NCI-H345 (cell line): Measurements from ENCODE around the gene TTC23L.
"Not testable (repeated sequence)": the region's sequence is repeated elsewhere in the genome, so short reads cannot be mapped to it uniquely, and the experiment has no call there.

ENCODE experiments used
- DNase-seq: peaks from one replicate; lab custom pipeline; 2025; lab: John Stamatoyannopoulos, UW

Gene TTC23L, protein sequence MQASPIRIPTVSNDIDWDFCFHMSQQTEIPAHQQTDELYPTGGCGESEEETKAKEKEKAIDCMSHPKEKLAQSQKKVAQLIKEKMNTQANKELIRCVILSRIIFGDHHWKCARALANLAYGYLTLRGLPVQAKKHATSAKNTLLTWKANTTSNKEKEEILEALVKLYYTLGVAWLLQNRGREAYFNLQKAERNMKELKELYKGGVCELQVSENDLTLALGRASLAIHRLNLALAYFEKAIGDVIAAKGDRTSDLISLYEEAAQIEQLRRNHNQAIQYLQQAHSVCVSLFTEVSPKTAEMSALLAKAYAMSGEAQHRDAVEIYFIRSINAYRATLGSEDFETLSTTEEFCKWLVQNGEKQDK

DNA sequence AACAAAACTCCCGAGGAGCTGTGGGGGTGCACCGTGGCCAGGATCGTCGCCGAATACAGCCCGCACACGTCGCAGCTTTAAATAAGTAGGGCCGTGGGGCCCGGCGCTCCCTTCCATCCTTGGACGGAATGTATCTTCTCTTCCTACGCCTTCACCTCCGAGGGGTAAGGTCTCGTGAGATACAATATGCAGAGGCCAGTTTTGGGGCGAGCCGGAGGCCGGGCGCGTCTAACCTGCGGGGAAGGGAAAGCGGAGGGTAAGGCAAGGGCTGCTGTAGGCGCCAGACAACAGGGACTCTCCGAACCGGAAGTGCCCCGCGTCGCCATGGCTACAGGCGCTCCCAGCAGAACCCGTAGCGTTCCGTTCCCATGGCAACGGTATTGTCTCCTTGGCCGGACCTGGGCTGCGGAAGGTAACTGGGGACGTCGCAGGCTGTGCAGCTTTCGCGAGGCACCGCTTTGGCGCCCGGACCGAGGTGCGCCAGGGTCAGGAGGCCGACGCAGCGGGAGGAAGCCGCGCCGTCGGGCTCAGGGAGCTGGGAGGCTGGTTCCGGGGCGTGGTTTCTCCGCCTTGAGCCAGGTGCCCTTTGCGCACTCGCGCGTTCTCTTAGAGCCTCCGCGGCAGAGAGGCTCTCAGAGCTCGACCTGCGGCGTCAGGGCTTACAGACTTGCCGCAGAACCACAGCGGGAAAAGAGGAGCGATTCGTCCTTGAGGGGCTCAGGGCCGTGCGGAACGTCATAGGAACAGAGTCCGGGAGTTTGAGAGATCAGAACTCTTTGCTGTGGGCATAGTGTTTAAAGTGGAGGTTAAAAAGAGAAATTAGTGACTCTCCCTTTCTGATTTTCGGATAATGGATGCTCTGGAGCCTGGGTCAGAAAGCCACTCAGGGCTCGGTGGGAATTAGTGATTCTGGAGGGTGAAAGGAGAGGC is at the start of gene TTC23L:
TTC23L (plus strand) TSS at position 380 of the 930 bp plus-strand sequence. CDS start 1,508 bp downstream, outside the sequence.
- peak; percentile 95 for DNase-seq

DNA sequence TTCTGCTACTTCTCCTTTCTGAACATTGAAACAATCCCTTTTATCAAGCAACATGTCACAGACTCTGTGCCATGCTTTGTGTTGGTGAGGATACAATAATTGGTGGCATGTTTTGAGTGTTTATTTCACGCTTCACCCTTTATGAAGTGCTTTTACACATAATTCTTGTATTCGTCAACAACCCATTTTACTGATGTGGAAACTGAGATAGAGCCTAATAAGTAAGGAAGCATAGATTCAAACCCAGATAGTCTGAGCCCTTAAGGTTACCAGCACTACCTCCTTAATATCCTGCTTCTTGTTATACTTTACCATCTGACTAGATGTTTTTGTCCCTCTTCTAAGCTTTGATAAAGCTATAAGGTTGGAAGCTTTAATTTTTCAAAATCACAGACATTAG is 49.3 kb upstream of the TTC23L start:
- no peak for DNase-seq

DNA sequence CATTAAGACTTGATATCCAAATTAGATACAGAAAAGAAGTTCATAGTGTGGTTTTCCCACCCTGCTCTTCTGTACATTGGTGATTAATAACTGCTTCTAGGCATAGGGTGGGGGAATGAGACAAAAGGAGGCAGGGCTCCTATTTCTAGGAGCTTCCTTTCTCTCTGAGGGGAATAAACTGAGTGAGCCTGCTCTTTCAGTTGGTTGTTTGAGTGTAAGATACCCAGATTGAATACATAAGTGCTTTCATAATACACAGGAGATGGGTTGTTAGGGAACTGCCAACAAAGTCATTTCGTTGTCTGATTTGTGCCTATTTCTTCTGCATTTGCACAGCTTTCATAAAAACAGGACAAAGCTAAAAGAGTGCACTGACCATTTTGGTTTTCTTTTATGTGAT is 48.9 kb upstream of the TTC23L start:
- DNase-seq = no peak

DNA sequence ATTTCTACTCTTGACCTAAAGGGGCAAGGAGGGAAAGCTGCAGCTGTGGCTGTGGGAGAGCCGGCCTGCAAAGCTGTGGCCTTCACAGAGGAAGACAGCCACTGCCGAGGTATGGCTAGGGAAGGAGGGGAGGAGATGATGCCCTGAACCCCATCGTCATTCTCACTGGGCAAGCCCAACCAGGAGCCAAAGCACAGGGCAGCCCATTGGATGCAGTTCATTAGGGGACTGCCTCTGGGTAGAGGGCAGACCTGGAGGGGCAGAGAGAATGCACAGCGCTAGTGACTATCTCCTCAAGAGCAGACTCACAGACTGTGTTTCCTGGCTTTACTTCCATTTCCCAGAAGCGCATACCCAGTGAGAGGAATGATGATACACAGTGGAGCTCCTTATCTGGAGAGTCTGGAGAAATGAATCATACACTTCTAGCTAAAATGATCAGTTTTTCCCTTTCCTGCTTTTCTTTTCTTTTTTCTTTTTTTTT is 47.2 kb upstream of the TTC23L start:
- no peak for DNase-seq

DNA sequence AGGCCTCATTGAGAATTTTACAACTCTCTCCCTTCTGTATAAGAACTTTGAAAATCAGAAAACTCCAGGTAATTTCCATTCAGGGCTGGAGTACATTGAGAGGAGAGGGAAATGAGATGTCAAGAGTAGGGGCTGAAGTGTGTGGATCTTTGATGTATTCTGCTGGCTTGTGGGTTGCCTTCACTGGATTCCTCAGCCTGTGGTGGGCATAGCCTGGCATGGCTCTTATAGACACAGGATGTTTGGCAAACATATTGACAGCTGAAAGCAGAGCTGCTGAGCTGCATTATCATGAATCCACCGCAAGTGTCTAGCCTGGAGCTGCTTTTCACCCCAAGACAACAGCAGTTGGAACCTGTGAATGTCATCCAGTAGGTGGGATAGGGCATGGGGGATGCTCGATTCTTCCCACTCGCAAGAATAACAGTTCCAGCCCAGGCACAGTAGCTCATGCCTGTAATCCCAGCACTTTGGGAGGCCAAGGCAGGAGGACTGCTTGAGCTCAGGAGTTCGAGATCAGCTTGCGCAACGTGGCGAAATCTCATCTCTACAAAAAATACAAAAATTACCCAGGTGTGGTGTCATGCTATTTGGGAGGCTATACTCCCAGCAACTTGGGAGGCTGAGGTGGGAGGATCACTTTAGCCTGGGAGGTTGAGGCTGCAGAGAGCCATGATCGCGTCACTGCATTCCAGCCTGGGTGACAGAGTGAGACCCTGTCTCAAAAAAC is 36.0 kb upstream of the TTC23L start:
- no peak for DNase-seq

DNA sequence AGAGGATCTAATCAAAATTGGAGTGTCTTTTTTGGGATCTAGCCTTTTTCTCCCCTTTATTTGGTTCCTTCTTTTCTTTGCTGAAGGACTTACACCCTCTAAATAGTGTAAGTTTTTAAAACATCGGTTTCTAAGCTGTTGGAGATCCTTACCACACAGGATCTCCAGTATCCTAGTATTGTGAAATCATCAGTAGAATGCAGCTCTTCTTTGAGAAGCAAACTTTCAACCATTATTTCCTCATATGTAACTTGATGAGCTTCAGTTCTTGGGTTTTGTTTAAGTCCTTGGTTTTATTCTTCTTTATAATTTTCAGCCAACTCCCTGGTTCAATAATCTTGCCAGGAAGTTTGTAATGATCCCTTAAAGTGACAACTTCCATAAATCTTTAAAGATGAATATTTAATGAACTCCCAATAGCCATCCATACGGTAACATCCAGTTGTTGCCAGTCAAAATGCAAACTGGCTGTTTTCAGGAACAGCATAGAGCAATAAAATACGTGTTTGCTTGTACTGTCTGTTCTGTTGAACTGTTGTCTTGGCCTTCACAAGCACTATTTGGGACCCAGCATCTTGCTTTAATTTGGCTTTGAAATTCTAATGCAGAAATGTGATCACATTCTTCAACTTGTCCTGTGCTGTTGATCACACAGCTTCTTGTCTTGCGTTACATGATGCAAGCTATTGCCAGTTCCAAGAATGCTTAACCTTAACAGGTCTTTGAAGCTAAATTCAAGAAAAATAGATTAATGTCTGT is 34.8 kb upstream of the TTC23L start:
- no peak for DNase-seq

DNA sequence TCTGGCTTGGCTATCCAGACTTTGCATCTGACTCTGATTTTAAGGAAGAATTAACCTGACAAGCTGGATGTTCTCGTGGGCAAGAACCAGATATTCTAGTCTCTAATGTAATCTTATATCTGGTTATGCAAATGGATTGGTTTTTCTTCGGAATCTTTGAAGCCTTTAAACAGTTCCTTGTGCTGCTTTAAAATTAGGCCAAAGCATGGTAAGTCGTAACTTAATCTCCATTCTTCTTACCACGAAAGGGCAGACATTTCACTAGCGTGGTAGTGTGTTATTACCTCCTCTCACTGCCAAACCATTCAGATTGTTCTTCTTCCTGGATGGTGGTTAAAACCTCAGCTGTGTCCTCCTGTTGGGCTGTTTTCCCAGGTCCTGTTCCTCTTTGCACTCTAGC is 34.1 kb upstream of the TTC23L start:
- DNase-seq = no peak

DNA sequence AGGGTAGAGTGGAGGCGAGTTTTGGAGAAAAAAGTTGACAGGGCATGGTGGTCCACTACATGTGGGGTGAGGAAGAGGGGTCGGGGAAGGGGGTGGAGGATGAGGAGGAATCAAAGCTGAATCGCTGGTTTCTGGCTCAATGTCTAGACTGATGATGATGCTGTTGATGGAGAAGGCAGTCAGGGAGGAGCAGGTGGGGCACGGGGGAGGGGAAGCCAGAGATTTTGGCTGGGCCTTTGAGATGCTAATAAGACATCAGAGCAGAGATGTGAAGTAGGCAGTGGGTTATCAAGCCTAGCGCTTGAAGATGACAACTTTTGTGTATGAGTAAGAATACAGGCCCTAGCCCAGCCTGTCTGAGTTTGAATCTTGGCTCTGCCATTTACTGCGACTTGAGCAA is 32.4 kb upstream of the TTC23L start:
- DNase-seq = no peak

DNA sequence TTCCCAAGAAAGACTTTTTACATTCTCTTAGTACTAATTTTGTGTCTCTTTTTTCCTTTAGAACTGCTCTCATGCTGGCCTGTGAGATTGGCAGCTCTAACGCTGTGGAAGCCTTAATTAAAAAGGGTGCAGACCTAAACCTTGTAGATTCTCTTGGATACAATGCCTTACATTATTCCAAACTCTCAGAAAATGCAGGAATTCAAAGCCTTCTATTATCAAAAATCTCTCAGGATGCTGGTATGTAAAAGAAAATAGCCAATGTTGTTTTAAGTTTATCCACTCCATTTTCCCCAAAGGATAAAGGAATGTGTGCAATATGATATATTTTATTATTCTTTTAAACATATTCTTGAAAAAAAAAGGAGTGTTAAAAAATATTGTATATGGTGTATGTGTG is 27.3 kb upstream of the TTC23L start:
- DNase-seq = no peak

DNA sequence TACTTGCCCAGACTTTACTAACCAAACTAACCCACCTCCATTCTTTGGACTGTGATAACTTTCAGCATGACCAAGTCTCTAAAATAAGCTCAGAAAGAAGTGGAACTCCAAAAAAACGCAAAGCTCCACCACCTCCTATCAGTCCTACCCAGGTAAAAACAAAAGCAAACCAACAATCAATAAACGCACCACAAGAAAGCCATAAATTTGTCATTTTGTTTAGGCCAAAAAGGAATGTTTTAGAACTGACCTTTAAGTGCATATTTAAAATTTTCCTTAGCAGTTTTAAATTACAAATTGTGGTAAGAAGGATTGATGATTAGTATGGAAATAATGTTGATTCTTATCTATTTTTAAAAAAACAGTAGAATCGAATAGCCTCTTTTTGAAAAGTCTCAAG is 25.5 kb upstream of the TTC23L start:
- no peak for DNase-seq

DNA sequence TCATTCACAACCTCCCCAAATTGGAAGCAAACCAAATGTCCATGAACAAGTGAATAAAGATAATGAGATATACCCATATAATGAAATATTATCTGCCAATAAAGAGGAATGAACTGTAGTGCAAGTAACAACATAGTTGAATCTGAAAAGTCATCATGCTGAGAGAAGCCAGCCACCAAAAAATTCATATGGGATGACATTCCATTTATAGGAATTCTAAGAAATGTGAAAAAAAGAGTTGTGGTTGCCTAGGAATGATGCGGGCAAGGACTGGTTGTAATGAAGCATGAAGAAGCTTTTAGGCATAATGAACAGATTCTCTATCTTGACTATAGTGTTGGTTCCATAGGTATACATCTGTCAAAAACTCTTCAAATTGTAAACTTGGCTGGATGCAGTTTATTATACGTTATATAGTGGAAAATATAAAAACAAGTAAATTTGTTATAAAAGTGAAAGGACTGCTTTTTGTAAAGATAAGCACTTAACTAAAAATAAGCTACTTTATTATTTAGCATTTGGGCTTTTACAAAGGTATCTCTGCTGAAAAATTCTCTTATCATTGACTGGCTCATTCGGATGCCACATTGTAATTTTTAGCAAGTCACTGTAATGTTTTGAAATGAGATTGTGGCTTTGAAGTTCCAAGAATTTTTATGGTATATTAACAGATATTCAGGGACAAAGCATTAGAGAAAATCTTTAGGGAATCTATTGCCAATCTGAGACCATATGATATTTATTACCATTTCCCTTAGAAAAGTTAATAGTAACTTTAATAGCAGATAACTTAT is 21.2 kb upstream of the TTC23L start:
- no peak for DNase-seq

DNA sequence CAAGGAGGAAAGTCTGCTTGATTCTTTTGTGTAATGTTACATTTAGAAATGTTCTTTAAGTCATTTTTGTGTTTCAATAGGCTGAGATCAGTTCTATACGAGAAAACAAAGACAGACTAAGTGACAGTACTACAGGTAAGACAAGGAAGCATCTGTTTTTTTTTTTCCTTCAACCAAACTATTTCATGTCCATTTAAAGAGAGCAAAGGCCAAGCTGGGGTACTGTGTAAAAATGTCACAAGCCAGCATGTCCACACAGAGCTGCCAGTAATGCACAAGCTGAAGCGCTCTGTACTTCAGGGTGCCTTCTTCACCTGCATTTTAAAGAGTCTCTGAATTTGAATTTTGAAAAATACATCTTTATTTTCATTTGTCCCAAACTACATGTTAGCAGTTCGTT is 20.2 kb upstream of the TTC23L start:
- no peak for DNase-seq

DNA sequence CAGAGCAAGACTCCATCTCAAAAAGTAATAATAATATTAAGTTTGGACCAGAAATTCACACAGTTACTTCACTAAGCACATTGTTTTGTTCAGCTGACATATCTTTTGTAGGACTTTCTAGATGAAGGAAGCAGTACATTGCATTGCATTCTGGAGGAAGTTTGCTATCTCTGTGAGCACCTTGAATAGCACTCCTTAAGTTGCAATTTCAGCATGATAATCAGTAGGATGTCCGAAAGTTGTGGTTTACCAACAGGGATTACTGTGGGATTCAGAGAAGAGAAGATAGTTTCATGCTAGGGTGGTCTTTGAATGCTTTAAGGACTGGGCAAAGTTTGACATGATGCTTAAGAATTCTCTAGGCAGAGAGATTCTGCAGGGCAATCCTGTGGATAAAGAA is 18.4 kb upstream of the TTC23L start:
- DNase-seq = no peak

DNA sequence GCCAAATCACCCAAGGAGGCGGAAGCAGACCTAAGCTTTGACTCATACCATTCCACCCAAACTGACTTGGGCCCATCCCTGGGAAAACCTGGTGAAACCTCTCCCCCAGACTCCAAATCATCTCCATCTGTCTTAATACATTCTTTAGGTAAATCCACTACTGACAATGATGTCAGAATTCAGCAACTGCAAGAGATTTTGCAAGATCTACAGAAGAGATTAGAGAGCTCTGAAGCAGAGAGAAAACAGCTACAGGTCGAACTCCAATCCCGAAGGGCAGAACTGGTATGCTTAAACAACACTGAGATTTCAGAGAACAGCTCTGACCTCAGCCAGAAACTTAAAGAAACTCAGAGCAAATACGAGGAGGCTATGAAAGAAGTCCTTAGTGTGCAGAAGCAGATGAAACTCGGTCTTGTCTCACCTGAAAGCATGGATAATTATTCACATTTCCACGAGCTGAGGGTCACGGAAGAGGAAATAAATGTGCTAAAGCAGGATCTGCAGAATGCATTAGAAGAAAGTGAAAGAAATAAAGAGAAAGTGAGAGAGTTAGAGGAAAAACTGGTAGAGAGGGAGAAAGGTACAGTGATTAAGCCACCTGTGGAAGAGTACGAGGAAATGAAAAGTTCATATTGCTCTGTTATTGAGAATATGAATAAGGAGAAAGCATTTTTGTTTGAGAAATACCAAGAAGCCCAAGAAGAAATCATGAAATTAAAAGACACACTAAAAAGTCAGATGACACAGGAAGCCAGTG is 15.8 kb upstream of the TTC23L start:
- no peak for DNase-seq

DNA sequence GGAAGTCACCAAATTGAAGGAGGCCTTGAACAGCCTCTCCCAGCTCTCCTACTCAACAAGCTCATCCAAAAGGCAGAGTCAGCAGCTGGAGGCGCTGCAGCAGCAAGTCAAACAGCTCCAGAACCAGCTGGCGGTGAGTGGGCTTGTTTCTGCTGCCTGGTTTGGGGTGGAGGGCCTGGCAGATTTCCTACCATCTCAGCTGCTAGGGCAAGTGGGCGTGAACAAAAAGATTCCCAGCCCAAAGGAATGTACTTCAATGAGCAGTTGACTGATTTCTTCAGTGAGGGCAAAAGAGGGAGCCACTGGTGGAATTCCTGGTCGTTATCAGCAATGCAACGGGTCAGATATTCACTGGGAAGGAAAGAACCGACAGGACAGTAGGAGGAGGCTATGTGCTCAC is 12.6 kb upstream of the TTC23L start:
- DNase-seq = no peak

DNA sequence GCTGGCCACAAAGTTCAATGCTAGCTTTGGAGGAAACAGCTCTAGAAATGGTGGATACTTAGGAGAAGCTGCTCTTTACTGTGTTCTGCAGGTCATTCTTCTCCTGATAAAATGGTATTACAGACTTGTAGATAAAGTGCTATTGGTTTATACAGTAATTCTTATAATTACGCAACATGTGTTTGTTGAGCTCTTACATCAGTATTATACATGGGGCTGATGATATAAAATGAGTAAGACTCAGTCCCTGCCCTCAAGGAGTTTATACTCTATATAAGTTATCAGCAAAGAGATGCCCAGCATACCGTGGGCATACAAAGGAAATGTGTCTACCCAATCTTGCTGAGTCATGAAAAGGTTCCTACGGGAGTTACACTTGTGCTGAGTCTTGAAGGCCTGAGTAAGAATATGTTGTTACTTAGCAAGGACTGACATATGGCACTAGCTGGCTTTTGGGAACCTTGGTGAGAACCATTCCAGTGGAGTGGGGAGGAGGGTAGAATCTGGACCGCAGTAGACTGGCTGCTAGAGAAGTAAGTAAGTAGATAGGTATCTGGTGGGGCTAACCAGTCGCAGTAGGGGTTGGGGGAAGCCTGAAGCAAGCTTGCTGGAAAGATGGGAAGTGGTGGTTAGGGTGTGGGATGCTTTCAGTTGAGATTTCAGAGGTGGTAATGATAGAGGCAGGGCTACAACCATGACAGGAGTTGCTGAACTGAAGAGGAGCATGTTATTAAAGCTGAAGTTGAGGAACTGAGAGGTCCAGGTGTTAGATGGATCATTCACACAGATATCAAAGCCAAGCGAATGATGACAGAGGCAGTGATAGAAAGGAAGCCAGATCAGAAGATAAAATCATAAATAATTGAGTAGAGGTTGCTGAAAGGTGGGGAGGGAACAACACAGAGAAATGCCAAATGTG is 11.1 kb upstream of the TTC23L start:
- no peak for DNase-seq

DNA sequence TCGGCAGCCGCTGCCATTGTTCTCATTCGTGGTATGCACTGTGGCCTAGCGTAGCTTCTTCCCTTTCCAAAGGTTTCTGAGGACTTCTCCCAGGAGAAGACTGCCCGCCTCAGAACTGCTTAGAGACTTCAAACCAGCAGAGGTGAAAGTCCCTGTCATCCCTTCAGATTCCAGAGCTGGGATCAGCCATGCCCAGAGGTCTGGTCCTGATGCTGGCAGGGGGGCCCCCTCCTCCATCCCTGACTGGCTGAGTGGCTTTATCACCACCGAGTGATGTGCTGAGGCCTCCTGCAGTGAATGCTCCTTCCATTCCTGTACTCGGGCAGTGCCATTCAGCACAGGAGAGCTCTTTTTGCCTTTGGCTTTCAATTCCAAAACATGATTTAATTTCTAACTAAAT is 8.1 kb upstream of the TTC23L start:
- not testable (repeated sequence) for DNase-seq

DNA sequence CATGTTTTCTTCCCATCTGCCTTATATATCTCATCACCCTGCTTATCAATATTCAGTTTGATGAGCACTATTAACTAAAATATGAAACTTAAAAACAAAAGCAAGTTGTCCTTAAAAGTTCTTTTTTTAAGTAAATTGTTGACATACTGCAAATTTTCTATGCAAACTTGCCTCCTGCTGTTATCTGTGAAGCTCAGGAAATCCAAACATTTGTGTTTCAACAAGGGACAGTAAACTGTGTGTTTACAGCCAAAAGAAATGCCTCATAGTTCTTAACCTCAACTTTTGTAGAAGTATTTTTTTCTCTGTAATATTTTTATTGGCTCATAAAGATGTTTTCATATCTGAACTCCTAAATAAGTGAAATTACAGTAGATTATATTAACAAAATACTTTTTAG is 7.7 kb upstream of the TTC23L start:
- no peak for DNase-seq

DNA sequence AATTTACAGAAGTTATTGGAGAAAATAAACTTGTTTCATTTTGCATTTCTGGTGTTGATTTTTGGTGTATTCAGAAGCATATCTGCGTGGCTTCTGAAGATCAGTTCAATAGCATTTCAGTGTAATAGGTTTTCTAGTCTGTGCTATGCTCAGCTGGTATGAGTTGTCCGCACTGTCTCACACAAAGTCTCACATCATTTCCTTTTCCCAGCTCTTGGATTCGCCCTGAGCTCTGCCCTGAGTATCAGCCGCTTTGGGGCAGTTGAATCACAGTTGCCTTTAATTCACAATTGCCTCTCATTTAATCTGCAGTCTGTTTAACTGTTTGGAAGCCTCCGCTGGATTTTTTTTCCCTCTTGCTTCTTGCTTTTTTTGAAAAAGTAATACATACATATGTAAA is 6.4 kb upstream of the TTC23L start:
- no peak for DNase-seq
